DOHH2 (cell line): ENCODE data around the gene PIGS.

Experiments used
- CTCF ChIP-seq: fragments of 200-600 bp; sonication (generic); IDR thresholded peaks from one replicate; pipeline ENCODE4 v1.5.1; 2014; ENCODE audit warnings: antibody characterized with exemption, mild to moderate bottlenecking, low read depth, low read length; ENCODE audit not compliant: poor library complexity, severe bottlenecking
- EZH2phosphoT487 ChIP-seq: fragments of 200-600 bp; sonication (generic); IDR thresholded peaks from 2 replicates; pipeline ENCODE4 v1.6.1; 2017; ENCODE audit warnings: borderline replicate concordance, mild to moderate bottlenecking, antibody characterized with exemption, low read length, moderate library complexity, mixed read lengths

- no peak for TF ChIP-seq CTCF
- TF ChIP-seq EZH2phosphoT487 = no peak
Observed at GRCh38 chr17:28592260-28592659, 20.9 kb upstream of the PIGS start.
